Stimulated activated CD4-positive, alpha-beta T cell treated with anti-CD3 and anti-CD28 coated beads, Interleukin-2, amount 100 ng/mL, for 24 hours (primary cell): ENCODE measurements around the gene PLEKHM3.
"Not testable (repeated sequence)": the region's sequence is repeated elsewhere in the genome, so short reads cannot be mapped to it uniquely, and the experiment has no call there.

Experiments
- DNase-seq, 2 donors: peaks; one replicate each; pipeline ENCODE4 v3.0.0-alpha.2; 2020

PLEKHM3 gene

DNA sequence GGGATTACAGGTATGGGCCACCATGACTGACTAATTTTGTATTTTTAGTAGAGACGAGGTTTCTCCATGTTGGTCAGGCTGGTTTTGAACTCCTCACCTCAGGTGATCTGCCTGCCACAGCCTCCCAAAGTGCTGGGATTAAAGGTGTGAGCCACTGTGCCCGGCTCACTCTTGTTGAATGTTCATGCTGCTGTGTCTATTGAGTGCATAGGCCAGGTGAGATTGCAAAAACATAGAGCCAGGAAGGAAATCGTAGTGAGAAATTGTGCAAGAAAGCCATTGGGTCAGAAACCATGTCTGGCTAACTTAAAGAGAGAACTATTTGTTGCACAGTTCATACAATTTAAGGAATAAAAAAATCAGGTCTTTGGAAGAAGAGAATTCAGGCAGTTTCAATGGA lies 210.1 kb downstream of the PLEKHM3 start:
- no peak for DNase-seq

DNA sequence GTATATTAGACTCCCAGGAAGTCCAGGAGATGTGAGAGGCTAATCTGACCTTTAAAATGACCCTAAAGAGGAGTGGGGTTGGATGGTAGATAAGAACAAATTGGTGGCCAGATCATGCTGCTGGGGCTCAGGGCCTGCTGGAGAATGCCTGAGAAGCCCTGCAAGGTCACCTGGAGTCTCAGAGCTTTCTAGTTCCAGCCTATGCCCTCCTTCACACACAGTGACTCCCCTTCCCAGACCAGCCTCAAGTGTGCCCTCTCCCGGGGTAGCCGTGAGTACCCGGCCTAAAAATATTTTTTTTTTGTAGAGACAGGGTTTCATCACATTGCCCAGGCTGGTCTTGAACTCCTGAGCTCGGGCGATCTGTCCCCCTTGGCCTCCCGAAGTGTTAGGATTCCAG lies 211.4 kb downstream of the PLEKHM3 start:
- no peak for DNase-seq

DNA sequence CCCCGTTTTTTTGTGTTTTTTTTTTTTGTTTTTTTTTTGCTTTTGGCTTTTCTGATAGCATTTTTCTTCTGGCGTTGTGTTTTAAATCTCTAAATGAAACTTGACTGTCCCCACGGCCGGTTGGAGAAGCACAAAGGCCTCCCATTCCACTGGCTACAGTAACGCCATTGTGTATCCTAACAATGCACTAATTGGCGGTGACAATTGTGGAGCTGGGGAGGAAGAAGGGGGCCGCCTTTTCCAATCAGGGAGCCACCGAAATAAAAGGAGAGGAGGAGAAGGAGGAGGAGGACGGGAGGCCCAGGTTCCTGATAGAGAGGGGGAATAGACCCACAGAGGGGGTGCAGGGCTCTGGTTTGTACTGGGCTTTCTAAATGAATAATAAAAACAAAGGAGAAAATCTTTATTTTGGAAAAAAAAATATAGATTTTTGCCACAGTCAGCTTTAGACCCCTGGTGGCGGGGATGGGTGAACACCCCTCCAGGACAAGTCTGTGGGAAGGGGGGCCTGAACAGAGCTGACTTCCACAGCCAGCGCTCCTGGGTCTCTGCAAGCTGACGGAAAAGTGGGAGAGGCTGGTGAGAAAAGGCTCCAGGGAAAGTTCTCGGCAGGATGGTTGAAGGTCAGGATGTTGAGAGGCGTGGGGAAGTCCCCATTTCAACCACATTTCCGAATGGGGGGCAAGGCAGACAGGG lies 212.0 kb downstream of the PLEKHM3 start:
- DNase-seq = no peak

DNA sequence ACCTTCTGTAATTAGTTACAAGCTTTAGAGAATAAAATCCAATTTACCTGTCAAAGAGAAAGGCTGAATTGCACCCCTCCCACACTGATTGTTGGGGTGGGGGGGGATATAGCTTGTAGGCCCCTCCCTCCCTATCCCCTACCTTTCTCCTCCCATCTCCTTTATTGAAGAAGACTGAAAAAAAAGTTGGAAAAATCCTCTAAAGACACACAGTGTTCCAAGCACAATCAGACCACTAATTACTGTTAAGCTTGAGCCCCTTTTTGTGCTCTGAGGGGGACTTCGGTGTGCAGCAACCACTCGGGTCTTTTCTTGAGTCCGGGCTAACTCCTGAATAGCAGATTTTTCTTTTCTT lies 212.6 kb downstream of the PLEKHM3 start:
- DNase-seq = no peak

DNA sequence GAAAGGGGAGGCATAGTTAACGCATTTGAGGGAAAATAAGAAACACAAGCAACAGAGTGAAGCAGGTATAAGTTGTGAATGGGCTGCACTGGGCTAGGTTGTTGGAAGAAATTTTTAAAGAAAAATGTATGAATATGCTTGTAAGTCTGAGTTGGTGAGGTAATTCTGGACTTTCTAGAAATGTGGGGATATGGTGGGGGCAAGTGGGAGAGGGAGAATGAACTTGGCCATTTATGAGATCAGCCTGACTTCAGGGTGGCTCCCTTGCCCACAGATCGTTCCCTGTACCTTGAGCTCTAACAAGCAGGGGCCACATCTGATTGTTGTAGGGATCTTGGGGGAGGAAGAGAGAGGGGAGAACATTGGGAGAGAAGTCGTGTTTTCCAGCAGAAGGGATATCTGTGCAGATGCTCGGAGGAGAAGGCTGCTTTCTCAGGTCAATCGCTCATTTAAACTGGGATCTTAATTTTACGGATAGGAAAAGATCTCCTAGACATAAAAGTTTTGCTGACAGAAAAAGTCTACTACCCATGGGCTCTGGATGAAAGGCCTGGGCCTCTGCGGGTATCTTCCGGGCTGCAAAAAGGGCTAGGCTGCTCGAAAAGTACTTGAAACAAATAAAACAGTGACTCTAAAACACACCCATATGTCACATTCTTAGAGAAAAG lies 213.1 kb downstream of the PLEKHM3 start:
- DNase-seq = no peak

DNA sequence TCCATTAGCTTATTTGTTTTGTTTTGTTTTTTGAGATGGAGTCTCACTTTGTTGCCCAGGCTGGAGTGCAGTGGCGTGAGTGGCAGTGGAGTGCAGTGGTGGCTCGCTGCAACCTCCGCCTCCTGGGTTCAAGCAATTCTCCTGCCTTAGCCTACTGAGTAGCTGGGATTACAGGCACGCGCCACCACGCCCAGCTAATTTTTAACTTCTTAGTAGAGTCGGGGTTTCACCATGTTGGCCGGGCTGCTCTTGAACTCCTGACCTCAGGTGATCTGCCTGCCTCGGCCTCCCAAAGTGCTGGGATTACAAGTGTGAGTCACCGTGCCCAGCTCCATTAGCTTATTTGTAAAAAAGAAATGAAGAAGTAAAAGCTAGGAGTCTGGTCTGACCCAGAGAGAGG lies 213.7 kb downstream of the PLEKHM3 start:
- DNase-seq = not testable (repeated sequence)

DNA sequence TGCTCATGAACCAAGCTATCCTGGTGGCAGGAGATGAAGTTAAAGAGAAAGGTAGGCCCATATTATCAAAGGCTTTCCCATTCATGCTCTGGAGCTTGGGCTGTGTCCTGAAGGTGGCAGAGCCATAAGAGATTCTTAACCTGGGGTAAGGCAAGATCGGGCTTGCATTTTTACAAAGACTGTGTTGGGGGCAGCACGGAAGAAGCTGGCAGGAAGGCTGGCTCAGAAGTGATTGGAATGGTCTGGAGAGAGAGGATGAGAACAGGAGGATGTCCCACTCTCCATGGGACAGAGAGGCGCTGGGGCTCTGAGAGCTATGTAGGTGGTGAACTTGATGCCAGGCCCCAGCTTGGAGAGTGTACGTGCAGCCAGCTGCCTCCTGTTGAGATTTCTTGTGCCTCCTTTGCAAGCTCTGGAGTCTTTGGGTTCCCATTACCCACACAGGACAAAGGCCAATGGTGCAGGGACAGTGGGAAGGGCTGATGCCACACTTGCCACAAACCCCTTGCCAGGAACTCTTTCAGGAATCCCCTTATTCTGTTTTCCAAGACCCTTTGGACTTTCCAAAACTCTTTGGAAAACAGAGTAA lies 215.0 kb downstream of the PLEKHM3 start:
- no peak for DNase-seq

DNA sequence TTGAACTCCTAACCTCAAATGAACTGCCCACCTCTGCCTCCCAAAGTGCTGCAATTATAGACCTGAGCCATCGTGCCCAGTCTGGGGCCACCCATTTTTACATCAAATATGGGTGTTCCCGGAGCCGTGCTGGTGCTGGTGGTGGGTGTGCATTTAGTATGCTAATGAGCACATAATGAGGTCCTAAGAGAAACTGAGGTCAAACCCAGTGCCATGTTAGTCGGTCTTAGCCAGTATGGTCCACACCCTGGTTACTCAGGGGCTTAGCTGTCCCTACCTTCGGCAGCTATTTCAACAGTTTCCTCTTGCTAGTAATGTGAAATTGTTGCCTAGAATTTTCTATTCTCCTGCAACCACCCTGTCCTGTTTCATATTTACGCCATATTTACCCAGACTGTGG lies 217.2 kb downstream of the PLEKHM3 start:
- no peak for DNase-seq

DNA sequence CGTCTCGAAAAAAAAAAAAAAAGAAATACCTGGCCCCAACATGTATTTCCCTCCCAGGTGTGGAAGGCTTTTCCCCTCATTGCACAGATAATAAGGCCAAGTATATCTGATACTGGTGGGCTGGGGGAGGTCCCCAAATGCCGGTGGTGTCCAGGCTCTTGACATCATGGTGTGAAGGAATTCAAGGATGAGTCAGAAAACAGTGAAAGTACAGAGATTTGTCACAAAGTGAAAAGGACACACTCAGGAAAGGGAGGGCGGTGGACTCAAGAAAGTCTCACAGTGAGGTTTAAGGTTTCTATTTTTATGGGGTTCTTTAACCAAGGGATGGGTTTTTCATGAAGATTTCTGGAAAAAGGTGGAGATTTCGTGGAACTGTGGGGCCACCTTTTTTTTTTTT lies 217.8 kb downstream of the PLEKHM3 start:
- DNase-seq = no peak

DNA sequence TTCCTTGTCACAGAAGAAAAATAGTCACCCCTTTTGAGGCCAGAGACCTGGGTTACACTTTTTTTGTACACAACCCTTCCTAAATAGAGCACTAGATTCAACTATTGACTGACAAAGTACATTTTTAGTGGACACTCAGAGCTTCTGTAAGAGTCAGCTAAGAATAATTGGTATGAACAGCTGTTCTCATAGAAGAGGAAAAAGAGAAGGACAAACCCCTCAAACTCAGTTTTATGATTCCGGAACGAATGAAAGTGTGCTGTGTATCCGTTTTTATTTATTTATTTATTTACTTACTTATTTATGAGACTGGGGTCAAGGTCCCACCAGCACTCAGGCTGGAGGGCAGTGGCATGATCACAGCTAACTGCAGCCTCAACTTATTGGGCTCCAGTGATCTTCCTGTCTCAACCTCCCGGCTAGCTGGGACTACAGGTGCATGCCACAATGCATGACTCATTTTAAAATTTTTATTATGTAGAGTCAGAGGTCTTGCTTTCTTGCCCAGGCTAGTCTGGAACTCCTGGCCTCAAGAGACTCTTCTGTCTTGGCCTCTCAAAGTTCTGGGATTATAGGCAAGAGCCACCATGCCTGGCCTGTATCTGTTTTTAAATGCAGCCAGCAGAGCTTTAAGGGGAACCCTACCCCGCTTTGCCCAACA lies 219.6 kb downstream of the PLEKHM3 start:
- no peak for DNase-seq

DNA sequence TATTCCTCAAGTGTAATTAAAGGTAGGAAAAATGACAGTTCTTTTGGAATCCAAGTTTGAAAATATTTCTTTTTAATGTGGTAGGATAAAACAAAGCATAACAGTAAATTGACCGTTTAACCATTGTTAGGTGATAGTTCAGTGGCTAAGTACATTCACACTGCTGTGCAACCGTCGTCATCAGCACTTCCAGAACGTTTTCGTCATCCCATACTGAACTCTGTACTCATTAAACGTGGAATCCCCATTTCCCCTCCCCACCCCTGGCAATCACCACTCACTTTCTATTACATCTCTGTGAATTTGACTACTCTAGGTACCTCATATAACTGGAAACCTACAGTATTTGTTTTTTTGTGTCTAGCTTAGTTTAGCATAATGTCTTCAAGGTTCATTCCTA lies 222.7 kb downstream of the PLEKHM3 start:
- DNase-seq = no peak

DNA sequence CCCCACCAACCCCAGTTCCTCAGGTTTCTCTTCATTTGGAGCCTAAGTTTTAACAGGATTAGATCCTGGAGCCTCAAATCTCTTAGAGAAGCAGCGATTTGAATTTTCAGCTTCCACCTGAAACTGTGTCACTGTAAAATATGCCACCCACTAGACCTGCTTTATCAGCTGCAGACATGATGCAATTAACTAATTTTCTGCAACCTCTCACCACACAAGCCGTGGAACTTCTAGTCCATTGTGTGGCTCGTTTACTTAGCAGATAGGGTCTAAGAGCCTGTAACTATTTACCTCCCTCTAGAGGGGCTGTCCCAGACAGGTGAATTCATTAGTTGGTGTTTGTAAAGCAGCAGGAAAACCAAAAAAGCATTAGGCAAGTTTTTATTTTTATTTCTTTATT lies 224.1 kb downstream of the PLEKHM3 start:
- no peak for DNase-seq

DNA sequence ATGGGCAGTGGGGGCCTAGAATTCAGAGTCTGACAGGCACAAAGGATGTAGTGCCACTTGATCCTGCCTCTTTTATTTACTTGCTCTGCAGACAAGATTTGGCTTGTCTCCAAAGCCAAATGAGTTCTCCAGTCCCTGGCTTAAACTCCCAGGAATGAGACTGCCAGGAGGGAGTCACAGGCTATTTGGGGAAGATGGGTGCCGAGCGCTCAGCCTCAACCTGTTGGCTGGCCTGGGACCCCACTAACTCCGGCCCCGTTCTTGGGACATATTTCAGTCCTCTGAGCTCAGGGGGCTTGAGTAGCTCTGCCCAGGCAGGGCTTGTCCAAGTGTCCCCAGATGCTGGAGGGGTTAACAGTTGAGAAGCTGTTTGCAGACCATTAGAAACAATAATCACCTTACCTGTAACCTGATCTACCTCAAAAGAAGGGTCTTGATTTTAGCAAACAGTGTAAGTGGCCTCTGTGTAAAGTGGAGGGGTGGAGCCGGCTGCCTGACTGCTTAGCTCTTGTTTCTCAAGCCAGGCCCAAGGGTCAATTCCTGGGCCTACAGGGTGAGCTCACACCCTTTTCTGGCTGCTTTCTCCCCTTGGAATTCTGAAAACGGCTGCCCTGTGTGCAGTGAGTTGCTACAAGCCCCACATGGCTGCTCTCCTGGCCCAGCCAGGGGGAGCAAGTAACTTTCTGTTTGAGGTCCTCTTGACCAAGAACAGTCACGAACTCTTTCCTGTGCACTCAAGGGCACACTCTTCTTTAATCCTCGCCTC lies 228.6 kb downstream of the PLEKHM3 start:
- no peak for DNase-seq

DNA sequence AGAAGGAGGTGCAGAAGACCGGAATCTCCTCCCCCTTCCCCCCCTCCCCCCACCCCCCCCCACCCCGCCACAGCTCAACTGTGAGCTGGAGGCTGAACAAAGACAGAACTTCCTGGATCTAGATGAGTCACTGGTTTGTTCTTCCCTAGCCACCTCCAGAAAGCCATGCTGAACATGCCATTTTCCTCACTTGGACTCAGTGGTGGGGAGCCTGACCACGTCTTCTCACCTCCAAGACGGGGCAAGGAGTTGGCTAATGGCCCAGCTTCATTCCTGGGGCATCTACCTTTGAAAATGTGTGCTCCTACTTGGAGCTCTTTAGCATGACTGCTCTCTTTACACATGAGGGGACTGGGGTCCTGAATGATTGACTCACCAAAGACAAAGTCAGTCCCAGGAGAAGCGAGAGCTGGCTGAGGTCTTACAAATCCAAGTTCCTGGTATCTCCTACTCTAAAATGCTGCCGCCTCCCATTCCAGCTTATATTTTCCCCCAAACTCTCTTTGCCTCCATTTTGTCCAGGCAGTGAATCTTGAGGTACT lies 233.0 kb downstream of the PLEKHM3 start:
- DNase-seq = no peak

DNA sequence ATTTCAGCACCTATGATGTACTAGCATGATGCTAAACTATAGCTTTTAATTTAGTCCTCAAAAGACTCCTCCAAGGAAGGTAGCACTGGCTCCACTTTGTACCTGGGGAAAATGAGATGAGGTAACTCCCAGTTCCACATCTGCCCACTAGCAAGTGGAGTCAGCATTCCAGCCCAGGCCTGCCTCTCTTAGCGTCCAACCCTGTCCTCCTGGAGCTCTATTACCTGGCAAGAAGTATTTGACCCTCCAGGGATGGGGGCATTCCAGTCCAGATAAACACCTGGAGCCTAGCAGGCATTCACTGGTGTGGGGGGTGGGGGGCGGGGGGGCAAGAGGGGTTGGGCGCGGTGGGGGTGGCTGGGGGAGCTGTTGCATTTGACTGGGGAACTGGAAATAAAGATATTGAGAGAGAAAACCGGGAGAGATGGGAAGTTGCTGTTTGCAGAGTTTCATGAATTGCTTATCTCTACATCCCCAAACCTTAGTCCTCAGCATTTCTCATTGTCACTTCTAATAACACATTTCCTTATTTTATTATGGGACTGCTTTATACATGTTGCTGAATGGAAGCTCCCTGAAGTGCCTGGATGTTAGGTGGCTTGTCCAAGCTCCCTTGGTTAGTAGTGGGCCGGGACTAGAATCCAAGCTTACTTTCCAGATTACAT lies 233.6 kb downstream of the PLEKHM3 start:
- DNase-seq = no peak

DNA sequence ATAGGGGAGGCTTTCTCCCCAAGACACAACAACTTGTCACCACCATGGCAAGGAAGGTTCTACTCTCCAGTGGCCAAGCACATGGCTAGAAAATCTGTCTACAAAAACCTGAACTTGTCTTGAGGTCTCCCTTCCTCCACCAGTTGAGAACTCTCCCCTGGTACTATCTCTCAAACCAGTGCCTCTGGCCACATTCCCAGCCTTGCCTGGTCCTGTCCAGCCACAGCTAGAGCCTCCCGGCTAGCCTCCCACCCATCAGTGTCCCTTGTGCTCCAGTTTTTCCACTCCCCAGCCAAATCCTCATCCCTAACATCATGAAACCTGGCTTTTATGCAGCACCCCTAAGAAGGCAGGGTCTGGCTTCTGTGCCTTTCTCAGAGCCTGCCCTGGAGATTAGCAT lies 234.4 kb downstream of the PLEKHM3 start:
- no peak for DNase-seq

DNA sequence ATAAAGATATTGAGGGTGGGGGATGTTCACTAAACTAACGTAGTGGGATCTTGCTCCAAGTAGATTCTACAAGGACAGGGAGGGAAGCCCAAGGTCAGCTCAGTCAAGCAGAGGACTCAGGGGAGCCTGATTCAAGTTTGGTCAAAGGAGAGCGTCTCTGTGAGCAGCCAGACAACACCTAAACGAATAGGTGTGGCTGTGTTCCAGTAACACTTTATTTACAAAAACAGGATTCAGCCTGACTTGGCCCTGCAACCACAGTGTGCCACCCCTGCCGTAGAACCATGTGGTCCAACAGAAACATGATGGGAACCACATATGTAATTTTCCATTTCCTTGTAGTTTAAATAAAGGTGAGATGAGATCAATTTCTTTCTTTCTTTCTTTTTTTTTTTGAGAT lies 237.5 kb downstream of the PLEKHM3 start:
- DNase-seq = no peak

DNA sequence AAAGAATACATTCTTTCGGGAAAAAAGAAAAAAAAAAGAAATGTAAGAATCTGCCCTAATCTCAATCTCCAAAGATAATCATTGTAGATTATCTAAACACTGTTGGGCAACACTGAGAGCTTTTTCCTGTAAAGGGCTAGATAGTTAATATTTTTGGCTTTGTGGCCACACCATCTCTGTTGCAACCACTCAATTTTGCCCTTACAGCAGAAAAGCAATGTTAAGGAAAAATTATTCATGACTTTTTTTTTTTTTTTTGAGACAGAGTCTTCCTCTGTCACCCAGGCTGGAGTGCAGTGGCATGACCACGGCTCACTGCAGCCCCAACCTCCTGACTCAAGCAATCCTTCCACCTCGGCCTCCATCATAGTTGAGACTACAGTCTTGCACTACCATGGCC lies 238.3 kb downstream of the PLEKHM3 start:
- no peak for DNase-seq

DNA sequence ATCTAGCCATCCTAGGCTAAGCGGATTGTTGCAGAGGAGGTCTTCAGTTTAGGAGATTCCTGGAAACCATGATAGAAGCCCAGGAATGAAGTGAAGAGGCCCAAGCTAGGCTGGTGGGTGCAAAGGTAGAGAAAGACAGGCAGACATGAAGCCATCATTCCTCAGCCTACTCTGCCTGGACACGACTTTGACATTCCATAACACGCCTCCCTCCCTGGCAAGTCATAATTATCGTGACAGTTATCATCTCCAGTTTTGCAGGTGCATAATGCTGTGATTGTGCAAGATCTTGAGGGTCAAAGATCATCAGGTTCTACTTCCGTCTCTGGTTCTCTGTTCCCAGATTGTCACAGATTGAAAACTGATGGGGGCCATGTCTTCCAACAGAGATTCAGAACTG lies 240.4 kb downstream of the PLEKHM3 start:
- DNase-seq = no peak

DNA sequence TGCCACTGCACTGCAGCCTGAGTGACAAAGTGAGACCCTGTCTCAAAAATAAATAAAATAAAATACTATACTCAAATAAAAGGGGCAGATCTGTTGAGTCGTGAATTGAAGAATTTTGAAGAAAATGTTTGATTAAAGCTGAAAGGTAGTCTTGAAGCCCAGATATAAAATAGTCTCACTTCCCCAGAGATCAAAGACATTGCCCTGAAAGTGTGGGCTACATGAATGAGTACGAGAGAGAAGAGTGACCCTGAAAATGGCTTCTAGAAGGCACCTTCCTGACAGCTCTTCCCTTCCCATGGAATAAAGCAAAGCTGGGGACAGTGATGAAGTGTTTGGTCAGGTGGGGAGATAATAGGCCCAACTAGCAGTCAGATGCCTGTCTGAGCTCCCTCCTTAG lies 241.8 kb downstream of the PLEKHM3 start:
- DNase-seq = no peak

DNA sequence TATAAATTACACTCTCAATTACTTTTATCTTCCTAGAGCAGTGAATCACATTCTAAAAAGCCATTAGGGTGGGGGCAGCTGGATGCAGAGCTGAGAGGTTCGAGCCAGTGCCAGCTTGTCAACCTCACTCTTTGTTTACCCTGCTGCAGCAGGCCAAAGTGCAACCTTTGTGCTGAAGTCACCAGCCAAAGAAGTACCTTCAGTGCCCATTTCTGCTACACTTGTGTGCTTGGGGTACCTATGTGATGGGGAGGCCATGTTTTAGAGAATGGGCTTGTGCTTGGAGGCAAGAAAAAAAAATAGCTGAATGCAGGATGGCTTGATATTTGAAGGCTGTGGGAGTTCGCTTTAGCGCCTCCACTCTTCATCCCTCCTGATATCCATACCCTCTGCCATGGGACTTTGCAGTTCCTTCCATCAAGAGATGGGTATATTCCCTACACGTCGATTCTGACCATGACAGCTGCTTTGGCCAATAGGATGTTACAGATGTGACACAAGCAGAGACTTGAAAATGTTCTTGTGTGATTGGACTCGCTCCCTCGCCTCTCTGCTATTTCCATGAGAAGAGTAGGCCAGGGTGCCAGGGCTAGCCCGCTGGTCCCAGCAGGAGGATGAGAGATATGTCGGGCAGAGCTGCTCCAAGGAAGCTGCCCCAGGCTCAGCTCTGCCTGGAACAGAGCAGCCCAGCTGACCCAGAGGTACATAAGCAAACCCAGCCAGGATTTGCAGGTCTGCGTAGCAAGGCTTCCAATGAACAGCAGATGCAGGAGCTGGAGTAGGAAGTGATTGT lies 242.9 kb downstream of the PLEKHM3 start:
- DNase-seq = no peak

DNA sequence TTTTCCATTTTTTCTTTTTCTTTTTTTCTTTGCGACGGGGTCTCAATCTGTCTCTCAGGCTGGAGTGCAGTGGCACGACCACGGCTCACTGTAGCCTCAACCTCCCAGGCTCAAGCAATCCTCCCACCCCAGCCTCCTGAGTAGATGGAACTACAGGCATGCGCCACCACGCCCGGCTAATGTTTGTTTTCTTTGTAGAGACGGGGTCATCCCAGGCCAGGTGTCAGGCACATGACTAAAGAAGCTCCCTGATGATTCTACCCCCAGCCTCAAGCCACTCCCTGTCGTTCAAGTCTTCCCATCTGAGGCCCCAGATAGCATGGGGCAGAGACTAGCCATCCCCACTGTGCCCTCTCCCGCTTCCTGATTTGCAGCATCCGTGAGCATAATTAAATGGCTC lies 245.8 kb downstream of the PLEKHM3 start:
- DNase-seq = no peak
